Endometrial microvascular endothelial cells (primary cell): Measurements from ENCODE around the gene LHPP. TPM values are rescaled to one million over a fixed set of nuclear protein-coding genes. Genes with fewer than 3 reads are reported as not detected.
"Not testable (repeated sequence)": the region's sequence is repeated elsewhere in the genome, so short reads cannot be mapped to it uniquely, and the experiment has no call there.

Source experiments
- in situ Hi-C: cut with HindIII; loops from 2 replicates; pipeline ENCODE4 v1.10.0; 2017; ENCODE audit warnings: low sequenced_read_pairs, low pct_unique_long_range_greater_than_20kb; ENCODE audit errors: inconsistent ontology term
- total RNA-seq: library from RNA; depleted of rRNA; stranded (reverse); fragments of >200 nt; gene quantifications from one replicate; pipeline ENCODE4 v1.2.3, GENCODE V29; 2015; ENCODE audit errors: inconsistent ontology term

LHPP gene
- total RNA-seq, 1 donor from 2014 or later, result 12.3 TPM

DNA sequence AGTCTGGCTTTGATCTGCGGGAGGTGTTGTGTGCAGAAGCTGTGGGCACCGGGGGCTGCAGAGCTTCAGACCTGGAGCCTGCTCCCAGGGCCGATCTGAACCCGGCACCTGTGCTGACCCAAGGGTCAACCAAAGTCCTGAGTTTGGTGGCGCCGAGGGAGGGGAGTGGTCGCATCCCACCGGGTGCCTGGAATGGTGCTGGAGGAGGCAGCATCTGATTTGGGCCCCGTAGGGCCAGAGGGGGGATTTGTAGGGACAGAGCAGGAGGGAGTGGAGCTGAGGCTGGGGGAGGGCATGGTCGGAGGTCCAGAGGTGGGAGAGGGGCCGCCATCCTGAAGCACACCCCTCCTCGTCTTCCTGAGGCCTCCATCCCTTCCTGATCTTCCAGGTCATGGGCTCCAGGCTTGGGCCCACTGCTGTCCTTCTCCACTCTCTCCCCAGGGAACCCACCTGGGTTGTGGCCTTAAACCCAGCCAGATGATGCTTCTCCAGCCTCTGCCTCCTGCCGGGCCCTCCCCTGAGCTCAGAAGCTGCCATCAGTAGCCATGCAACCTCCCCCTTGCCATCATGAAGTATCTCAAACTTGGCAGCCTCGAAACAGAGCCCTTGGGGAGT is 112.9 kb downstream of the LHPP start:
- in situ Hi-C loops, result no loop called here

DNA sequence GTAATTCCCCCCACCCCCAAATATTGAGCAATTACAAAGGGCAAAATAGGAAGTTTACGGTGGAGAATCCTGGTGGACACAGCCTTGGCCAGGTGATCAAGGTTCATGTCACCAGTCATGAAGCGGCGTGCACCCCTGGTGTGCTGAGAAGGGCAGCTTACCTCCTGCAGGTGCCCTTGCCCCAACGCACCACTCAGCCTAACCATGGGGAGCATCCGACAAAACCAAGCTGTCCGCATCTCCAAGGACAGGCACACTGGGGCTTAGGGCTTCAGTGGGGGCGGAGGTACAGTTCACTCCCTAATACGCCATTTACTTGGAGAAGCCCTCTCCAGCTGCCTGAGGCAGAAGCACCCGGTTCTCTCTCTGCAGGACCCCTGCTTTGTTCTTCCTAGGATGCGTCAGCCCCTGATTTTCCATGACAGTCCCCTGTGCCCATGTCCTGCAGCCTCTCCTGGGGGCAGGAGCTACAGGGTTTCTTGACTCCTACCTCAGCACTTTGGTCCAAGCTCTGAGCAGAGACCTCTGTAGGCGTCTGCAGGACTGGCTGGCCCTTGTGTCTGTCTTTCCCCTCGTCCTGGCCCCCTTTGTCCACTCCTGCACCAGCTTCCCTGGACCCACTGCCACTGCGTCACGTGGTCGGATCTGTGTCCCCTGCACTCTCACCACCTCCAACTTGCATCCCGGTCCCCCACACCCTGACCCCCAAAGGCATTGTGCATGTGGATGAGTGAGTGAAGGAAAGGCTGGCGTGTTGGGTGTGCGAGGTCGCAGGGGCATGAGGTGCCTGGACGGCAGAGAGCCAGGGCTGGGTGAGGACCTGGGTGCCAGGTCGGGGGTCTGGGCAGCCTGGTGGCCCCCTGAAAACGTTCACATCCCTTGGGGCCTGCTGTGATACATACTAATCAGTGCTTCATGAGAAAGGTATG is 113.7 kb downstream of the LHPP start:
- in situ Hi-C loops, result no loop called here

DNA sequence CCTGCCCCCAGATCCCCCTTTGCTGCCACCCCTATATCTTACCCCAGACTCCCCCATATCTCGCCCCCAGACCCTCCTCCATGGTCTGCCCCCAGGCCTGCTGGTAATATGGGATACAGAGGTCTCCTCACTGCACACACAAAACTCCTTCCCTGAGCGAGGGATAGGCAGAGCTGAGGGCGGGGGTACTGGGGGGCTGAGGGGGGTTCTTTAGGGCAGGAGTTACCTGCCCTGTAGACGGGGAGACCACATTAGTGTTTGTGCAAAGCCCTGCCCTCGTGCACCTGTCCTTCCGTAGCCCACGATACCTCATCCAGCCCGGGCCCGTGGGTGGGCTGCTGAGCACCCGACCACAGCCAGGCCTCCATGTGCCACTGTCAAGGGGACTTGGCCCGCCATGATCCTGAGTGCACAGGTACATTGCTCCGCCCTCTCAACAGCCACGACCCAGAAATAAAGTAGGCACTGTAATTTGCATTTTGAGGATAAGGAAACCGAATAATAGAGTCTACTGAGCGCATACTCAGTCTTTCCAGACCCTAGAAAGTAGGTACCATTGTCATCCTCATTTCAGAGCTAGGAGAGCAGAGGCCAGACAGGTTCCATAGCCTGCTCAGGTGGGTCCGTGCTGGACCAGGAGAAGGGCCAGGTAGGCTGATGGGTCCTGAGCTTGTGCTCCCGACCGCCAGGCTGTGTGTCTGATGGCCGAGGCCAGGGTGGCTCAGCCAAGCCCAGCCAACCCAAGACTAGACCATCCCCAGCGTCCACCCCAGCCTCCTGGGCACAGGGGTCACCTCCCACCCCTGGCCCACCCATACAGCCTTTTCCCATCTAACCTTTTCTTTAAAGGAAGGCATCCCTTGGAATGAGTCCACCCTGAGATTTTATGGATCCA is 115.2 kb downstream of the LHPP start:
- in situ Hi-C loops, result no loop called here

DNA sequence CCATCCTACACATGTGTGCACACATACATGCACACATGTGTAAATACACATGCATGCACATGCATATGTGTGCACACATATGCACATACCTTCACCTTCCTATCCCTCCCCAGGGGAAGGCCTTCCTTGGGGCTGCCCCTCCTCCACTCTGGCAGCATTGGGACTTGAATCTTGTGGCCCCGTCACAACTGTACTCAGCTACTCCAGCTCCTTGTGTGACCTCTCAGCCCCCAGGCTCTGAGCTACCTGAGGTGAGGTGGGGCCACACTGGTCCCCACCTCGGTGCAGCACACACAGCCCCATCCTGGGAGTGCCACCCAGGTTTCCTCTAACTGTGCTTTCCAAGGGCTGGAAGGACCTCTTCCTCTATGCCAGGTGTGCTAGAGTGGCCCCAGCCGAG is 116.0 kb downstream of the LHPP start:
- in situ Hi-C loops, result no loop called here

DNA sequence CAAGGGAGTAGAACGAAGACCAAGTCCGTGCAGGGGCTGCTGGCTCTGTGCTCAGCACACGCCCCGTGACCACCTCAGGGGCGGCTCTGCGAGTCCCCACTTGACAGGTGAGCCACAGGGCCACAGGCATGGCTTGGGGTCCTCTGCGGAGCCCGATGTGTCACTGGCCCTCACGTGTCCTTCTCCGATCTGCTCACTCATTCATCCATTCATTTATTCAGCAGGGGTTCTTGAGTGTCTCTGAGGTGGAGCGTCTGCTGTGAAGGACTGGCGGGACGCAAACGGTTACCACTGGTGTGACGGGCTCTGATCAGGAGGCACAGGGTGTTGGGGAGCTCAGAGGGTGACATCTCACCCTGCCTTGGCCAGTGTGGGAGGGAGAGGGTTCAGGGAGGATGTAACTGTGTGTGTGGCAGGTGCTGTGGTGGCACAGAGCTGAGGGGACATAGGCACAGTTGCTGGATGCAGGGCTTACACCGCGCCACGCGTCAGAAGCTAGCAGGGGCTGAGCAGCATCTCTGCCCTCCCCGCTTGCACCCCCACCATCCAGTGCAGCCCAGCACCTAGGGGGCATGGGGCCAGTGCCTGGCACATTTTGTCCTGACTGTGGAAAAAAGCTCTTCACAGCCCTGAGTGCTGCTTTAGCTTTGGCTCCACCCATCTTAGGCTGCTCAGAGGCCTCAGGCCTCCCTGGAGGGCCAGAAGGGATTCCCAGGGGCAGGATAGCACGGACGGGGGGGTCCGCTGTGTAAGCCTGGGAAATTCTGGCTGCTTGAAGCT is 116.8 kb downstream of the LHPP start:
- in situ Hi-C loops, result no loop called here

DNA sequence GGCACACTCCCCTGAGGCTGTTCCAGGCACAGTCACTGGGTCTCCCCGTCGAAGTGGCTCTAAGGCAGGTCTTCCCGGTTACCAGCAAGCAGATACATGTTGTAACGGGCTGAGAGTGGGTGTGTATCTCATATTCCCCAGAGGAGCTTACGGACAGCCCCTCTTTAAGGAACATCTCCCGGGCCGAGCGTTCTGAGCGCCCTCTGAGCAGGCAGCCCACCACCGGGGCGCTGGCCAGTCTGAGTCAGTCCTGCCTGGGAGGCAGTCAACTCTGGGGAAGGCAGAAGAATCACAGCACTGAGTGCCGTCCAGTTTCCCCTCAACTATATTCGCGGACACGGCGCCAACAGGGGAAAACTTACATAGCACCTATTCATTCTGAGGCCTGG is 117.4 kb downstream of the LHPP start:
- in situ Hi-C loops, result no loop called here

DNA sequence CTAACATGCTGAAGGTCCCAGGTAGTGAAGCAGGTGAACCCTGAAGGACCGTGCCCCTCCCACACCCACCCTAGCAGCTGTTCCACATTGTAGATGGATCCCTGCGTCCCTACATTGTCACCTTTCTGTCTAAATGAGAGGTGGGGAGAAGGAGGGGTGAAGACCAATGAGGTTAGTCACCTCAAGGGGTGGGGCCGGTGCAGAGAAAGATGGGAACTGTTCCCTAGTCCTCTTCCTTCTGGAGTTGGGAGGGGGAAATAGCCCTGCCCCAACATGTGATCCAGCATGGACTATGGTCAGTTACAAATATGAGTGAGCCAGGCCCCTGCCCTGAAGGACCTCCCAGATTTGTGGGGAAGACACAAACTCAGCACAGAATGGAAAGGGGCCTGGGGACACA is 124.5 kb downstream of the LHPP start:
- in situ Hi-C loops, result no loop called here

DNA sequence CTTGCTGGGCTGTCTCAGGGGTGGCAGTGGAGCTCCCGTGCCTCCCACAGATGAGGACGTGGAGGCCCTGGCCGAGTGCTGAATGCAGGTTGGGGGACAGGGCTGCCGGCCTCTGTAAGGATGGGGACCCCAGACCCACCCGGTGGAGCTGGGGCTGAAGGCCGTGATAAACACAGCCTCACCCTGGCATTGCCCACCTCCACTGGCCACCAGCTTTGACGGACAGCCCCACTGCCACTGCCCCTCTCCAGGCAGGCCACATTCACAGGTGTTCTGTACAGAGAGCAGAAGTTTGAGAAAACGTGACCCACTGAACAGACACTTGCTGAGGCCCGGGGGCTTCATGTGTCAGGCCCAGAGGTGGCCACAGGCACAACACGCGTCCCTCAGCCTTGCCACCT is 126.2 kb downstream of the LHPP start:
- in situ Hi-C loops, result no loop called here

DNA sequence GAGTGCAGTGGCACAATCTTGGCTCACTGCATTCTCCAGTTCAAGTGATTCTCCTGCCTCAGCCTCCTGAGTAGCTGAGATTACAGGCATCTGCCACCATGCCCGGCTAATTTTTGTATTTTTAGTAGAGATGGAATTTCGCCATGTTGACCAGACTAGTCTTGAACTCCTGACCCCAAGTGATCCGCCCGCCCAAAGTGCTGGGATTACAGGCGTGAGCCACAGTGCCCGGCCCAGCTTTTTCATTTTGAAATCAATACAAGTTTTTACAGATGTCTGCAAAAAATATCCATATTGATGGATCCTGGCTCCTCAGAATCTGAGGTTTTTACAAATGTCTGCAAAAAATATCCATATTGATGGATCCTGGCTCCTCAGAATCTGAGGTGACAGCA is 126.7 kb downstream of the LHPP start:
- in situ Hi-C loops, result not testable (repeated sequence)

DNA sequence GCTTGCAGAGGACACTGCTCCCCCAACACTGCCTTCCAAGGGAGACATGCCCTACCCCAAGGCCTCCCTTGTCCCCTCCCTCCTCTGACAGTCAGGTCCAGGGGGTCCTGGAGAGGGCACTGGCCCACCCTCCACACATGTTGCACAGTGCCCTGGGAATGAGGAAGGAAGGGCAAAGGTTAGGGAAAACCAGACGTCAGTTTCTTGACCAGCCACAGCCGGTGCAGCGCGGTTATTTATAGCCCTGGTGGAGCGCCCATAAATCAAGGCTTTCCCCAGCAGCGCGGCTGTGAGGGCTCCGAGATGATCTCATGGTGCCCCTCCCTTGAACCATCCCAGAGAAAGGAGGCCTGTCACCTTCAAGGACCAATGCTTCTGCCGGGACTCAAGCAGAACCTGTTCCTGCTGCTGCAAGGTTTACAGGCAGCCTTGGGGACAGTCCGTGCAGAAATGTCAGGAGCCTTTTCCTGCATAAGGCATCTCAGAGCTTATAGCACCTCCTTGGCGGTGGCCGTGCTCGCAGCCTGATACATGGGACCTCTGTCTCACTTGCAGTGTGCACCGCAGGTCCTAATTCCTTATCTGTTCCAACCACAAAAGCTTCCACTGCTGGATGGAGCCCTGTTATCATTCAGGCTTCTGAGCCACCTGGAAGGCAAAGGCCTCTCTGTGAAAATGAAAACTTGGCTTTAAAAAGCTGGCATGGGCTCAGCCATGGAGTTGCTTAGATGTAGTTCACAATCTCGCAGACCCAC is 127.3 kb downstream of the LHPP start:
- in situ Hi-C loops, result no loop called here

DNA sequence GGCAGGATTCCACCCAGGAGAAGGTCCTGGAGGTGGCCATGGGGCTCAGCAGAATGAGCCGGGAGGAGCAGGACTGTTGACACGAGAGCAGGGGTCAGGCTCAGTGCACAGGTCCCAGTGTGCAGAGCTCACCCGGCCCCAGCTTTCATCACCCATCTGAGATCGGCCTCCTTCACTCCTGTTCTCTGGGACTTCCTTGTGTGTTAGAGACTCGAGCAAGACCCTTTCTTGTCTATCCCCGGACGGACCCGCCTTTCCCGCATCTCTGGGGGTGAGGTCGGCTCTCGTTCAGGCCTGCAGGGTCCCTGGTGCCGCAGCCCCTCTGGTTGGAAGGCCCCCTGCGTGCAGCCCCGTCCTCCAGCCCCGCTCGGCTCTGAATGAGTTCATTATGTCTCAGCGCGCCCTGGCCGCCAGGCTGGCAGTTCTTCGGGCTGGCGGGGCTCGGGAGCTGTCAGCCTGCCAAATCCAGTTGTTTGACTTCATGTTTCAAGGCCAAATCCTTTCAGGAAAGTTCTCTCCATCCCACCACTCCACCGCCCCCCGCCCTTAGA is 127.9 kb downstream of the LHPP start:
- in situ Hi-C loops, result no loop called here

DNA sequence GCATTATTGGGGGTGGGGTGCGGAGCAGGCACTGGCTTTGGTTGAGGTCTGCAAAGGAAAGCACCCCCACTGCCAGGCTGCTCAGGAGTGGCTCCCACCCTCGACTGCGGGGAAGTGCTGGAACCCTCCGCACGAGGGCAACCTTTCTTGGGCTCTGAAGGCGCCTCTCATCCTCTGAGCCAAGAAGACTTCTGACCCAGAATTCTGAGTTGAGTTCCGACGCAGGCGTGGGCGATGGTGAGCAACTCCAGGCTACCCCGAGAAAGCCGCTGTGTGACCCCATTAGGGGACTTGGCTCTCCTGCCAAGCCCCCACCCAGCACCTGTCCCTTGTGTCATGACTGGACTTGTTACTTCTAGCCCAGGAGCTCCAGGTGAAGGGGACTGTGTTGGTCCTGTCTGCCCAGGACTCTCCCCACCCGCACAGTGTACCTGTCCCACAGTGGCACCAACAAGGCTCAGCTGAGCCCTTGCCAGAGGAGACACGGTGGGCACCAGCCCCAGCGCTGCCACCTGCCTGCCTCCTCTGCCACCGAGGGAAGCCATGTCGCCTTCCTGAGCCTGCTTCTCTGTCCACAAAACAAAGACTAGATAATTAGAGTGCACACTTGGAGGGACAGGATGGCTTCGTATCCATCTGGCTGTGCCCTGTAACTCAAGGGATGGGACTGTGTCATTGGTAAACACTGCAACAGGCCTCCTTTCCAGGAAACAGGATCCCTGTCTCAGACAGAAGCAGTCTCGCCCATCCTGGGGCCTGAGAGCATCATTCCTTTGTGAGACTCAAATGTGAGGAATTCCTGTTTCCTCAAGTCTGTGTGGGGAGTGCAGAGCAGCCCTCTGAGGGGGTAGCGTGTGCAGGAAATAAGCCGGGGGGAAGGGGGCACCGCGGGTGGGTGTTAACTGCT is 128.8 kb downstream of the LHPP start:
- in situ Hi-C loops, result no loop called here

DNA sequence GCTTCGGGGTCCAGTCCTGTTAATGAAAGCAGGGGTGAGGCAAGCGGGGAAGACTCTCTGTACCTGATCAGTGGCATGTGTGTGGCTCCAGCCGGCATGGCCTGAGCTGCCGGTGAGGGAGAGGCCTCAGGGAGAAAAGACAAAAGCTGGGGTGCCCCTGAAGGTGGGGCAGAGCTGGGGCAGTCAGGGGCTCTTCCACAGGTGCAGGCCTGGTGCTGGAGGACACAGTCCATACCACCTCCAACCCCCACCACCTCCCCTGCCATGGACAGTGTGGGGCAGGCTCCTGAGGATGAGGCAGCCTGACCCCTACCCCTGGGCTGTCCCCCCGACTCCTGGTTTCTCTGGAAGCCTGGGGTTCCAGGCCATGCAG is 129.5 kb downstream of the LHPP start:
- in situ Hi-C loops, result no loop called here

DNA sequence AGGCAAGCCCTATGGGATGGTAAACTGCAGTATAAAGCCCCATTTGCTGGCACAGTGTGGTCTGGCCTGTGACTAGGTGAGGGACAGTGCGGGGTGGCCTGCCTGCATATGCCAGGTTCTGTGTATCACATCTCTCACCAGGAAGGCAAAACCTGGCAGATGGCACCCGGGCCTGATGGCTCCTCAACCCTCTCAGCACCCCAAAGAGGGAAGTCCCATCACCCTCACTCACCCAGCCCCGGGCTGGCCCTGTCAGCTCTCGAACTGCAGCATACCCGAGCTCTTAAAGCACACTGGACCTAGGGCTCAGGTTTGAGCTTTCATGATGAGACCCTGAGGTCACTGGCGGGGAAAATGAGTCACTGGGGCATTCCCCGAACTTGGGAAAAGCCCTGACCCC is 130.5 kb downstream of the LHPP start:
- in situ Hi-C loops, result no loop called here

DNA sequence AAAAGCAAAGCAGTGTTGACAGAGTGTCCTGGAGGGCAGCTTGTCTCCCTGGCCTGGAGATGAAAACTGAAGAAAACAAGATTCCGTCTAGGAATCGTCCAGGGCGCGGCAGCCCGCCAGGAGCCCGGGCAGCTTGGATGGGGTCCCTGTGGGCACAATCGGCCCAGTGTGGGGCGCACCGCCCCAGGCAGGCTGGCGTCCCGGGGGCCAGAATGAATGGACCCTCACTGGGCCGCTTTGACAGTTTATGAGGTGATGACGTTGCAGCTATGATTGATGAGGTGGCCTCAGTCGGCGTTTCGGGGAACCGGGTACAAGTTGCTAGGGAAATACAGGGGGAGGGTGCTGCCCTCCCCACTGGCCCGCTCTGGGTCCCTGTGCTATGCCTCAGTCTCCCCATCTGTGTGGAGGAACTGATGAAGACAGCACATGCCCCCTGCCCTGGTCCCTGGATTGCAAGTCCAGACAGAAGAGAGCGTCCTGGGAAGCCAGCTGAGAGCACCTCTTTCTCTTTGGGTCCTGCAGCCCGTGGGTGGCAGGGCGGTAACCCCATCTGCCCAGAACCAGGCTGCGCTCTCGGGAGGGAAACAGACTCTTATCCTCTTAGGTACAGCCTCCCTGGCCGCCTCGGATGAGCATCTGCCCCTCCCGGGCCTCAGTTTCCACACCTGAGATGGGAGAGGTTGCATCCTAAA is 131.3 kb downstream of the LHPP start:
- in situ Hi-C loops, result no loop called here

DNA sequence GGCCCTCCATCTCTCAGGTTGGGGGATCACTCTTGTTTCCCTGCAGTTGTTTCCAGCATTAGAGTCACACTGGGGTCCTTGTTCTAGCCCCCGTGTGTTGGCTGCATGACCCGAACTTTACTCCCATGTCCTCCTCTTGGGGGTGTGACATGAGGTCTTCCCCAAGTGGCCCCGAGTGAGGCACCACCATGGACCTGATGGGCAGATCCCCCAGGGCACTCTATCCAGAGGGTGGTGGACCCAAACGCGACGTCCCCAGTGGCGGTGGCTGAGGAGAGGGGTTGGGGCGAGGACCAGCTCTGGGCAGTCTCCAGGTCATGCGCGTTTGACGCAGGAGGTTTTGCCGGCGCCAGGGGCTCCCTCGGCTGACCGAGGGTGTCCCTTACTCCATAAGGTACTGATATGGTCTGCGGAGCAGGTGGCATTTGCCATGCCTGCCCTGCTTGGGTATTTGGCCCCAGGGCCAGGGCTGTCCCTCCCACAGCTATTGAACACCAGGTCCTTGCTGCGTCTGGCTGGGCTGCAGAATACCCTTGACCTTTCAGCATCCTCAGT is 131.9 kb downstream of the LHPP start:
- in situ Hi-C loops, result no loop called here
